ENCODE measurements around the gene CUL4A.
"Not testable (repeated sequence)": the region's sequence is repeated elsewhere in the genome, so short reads cannot be mapped to it uniquely, and the experiment has no call there.

CUL4A gene

DNA sequence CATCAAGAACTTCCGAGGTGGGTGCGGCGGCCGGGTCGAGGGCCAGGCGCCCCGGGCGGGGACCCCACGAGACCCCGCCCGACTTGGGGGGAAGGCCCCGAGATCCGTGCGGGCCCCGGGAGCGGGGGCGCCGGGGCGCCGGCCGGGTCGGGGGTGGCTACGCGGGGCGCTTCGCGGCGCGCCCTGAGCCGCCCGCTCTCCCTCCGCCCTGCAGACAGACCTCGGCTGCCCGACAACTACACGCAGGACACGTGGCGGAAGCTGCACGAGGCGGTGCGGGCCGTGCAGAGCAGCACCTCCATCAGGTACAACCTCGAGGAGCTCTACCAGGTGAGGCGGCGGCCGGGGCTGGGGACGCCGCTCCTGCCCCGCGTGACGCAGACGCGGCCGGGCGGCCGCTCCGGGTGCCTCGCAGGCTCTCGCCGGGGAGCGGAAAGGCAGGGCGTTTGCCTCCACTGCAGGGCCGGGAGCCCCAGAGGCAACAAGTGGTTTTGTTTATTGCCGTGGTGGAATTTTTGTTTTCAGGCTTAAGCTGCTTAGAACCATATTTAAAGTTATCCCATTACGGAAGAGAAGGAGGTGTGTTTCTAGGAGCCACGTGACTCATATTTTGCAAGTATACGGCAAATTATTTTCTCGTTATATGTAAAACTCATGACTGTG lies 477 bp downstream of the CUL4A start:
- peak; percentile 77 for DNase-seq

DNA sequence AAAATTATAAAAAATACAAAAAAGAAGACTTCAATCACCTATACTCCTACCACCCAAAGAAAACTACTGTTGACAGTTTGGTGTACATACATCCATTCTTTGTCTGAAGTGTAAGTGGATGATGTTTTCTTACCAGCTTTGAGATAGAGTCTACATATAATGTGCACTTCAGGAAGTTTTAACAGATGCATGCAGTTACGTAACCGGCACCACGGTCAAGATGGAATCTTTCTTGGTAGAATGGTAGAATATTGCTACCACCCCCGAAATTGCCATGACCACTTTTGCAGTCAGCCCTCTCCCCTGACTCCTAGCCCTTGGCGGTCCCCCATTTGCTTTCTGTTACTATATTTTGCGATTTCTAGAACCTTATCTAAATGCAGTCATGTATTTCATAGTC lies 1.4 kb downstream of the CUL4A start:
- no peak for DNase-seq

DNA sequence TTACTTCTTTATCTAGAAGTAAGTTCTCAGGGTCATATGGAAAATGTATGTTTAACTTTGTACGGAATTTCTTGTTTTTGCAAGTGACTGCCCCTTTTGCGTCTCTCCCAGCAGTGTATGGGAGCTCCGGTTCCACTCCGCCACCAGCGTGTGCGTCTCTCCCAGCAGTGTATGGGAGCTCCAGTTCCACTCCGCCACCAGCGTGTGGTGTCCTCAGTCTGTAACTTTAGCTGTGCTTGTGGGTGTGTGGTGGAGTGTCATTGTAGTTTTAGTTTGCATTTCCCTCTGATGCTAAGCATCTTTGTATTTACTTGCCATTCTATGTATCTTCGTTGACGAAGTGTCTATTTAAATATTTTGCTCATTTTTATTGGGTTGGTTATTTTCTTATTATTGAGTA lies 2.4 kb downstream of the CUL4A start:
- DNase-seq = no peak

DNA sequence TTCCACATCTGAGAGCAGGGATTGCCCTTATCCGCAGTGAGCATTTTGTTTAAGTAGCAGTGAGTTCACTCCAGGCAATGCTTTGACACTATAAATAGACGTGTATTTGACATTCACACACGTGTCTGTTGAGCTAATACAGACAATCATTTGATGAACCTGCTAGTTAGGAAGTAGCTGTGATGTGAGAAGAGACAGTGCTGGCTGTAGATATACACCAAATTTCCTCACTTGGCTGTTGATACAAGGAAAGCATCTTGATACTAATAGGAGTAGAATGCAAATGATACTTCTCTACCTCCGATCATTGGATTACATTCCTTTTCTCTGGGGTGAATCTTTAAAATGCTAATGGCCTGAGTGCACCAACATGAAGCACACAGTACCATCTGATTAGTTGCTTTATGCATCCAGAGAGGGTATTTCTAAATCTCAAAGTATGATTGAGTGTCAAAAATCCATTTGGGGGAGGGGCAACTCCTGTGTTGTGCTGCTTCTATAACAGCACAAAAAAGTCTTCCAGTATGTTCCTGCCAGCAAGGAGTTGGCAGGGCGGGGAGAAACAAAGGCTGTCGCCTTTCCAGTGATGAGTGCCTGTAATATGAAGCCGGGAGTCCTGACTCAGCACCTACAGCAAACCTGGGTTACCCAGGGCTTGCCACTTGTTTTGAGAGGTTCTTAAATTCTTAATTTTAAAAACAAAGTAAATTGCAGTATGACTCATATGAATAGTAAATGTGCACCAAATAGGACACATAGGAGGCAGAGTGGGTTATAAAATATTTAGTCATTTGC lies 7.0 kb downstream of the CUL4A start:
- no peak for DNase-seq

- no peak for DNase-seq
Measured at GRCh38 chr13:113218586-113218985, 9.2 kb downstream of the CUL4A start.

DNA sequence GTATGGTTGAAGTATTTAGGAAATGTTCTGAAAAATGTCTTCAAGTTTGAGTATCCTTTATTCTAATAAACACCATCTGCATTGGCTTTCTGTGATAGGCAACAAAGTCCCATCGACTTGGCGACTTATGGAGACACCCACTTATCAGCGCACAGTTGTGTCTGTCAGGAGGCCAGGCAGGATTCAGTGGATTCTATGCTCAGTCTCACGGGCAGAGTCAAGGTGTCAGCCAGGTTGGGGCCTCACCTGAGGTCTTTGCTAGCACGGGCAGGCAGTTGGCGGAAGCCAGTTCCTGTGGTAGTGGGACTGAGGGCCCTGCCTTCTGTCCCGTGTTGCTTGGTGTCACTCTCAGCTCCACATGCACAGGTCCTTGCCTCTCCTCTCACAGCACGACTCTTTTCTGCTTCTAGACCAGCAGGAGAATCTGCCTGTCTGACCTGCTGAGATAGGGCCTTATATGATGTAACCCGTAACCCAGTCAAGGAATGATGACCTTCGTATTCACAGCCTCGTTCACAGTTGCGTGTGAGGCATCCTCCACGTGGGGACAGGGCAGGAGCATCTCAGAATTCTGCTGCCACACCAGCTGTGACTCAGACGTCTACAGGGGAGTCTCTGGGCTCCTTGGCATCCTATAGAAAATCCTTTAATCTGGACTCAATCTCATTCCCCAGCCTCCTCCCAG lies 10.0 kb downstream of the CUL4A start:
- no peak for DNase-seq

DNA sequence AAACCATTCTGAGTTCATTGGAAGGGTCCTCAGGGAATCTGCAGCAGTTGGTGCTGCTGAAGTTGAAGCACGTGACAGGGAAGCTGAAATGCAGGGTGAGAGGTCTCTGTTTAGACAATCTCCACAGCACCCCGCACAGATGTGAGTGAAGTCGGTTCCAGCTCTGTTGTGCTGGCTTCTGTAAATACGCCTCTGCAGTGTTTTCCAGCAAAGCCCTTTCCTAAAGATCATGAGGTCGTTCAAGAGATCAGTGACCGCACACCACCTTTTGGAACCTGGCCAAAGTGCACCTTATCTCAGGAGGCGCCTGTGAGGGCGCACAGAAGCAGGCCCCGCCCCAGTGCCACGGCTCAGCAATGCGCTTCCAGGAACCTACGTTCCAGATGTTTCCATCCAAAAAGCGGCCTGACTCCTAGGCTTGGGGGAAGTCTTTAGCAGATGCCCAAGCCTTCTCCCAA lies 10.8 kb downstream of the CUL4A start:
- no peak for DNase-seq

- DNase-seq = no peak
Measured at GRCh38 chr13:113220877-113221276, 11.5 kb downstream of the CUL4A start.

DNA sequence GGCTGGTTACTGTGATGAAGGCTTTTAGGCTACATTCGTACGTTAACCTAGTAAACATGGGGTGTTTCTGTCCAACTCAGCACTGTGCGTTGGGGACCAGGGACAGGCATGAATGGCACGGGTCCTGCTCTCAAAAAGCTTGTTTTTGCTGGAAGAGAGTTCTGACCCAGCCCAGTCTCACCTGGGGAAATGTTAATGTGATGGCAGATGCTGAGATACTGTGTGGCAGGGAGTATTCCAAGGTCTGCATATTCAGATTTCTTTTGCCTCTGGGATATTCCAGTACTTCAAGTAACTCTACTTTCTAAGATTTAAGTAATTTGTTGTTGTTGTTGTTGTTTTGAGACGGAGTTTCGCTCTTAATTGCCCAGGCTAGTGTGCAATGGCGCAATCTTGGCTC lies 13.7 kb downstream of the CUL4A start:
- DNase-seq = no peak

DNA sequence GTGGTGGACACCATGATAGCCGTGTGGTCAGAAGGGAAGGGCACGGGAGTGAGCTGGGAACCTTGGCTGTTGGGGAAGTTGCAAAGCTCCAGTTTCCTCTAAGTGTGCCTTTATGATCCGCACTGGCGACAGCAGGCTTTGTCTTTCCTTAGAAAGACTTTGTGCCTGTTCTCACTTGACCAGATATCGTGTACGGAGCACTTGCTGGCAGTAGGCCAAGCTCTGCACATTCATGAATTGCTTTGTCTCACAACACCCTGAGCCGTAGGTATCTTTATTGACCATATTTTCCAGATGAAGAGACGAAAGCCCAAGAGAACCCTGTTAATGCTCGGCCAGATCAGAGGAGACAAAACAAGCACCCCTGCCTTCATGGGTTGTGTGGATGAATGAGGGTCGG lies 15.1 kb downstream of the CUL4A start:
- DNase-seq = no peak

- DNase-seq = no peak
Measured at GRCh38 chr13:113225515-113225914, 16.1 kb downstream of the CUL4A start.

- no peak for DNase-seq
Measured at GRCh38 chr13:113226873-113227450, 17.5 kb downstream of the CUL4A start.

DNA sequence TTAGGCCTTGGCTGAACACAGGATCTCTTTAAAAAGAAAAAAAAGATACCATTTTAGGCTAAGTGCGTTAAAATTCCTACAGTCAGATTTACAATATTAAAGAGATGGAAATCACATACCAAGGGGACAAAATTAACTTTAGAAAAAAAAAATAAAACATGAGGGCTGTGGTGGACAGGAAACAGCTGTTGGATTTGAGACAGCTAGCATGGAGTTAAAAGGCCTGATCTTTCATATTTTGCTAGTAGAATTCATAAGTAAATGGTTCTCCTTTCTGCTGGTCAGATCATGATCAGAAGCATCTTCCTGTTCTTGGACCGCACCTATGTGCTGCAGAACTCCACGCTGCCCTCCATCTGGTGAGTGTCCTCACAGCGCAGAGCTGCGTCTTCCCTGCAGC lies 19.7 kb downstream of the CUL4A start:
- DNase-seq = no peak

GRCh38 chr13:113229791-113230190 lies 20.4 kb downstream of the CUL4A start:
- DNase-seq = no peak

GRCh38 chr13:113231306-113232207 lies 22.1 kb downstream of the CUL4A start:
- no peak for DNase-seq

DNA sequence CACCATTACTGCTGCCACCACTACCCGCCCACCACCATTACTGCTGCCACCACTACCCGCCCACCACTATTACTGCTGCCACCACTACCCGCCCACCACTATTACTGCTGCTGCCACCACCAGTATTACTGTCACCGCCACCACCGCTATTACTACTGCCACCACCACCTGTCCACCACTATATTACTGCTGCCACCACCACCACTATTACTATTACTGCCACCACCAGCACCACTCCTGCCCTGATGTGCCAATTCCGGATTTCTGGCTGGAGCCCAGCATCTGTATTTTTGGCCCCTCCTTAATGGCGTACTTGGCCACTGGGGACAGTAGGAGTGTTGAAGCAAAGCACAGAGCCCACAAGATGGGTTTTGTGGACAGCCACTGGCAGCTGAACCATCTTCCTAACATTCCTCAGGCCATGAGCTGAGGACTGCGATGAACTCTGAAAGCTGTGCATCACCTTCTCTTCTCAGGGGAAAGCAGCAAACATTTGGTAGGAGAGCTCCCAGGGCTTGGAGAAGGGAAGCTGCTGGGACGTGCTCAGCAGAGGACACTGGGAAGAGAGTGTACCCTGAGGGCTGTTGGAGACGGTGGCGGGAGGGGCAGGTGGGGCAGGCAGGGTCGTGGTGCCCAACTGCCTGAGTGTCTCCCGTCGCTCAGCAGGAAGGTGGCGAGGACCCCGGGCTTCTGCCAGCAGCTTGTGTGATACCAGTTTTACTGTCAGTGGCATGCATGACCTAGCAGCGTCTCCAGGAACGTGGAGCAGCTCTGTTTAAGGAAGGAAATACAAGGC lies 23.0 kb downstream of the CUL4A start:
- no peak for DNase-seq

- no peak for DNase-seq
Measured at GRCh38 chr13:113233101-113233500, 23.7 kb downstream of the CUL4A start.

DNA sequence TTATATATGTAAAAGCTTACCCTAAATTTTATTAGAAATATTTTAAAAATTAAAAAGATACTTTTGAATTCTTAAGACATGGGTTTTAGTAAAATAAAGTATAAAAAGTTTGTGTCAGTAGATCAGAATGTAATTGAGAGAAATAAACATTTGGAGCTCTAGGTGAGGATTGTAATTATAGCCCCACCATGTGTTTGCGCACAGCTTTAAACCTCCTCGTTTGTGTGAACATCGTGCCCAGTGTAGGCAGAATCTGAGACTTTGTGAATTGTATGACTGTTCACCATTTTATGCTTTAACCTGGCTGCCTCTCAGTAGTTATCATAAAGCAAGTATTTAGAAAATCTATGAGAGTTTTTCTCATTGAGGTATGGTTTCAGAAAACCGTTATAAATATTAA lies 29.1 kb downstream of the CUL4A start:
- DNase-seq = no peak

- DNase-seq = no peak
Measured at GRCh38 chr13:113239357-113239756, 29.9 kb downstream of the CUL4A start.

DNA sequence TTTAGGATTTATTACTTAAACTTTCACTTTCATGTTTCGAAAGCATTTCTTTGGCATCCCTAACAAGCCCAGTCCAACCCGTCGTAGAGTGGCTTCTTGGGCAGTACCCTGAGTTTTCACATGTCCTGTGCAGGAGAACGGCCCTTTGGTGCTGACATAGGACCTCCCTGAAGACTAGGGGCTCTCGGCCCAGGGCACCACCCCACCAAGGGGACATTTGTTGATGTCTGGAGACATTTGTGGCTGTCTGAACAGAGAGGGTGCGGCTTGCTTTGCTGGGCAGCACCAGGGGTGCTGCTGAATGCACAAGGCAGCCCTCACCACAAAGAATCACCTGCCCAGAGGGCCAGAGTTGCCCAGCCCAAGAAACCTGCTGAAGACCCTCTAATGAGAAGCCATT lies 30.6 kb downstream of the CUL4A start:
- no peak for DNase-seq

GRCh38 chr13:113241623-113242022 lies 32.2 kb downstream of the CUL4A start:
- not testable (repeated sequence) for DNase-seq

DNA sequence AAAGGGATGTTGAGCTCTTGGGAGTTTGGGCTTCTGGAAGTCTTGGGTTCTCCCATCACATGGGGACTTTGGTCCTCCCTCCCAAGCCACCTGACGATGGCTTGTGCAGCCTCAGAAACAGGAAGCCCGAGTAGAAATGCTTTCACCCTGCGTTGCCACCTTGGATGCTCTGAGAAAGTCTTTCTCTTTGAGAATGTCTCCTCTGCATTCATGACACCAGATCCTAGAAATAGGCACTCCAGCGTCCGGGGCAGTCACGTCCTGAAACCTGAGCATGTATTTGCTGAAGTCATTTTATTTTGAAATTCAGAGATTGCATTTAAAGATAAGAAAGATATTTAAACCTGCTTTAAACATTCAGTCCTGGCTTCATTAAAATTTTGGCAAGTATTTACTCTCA lies 34.4 kb downstream of the CUL4A start:
- DNase-seq = no peak

Measured in CD4-positive, alpha-beta T cell treated with Interleukin-6 for 4 hours (primary cell).